ENCODE data around the gene HNRNPA3.

- no peak for TF ChIP-seq POLR2A (IDR thresholded peaks at IDR 0.05)
- TF ChIP-seq CTCF (IDR thresholded peaks at IDR 0.05) = no peak
Observed at GRCh38 chr2:177239053-177239452, 26.5 kb downstream of the HNRNPA3 start.

Data from suprapubic skin (tissue), 3 donors.